ENCODE data around the gene MTERF4. TPM values are rescaled to one million over a fixed set of nuclear protein-coding genes. Genes with fewer than 3 reads are reported as not detected.

Gene MTERF4
- total RNA-seq, 1 donor = 30.0 TPM

DNA sequence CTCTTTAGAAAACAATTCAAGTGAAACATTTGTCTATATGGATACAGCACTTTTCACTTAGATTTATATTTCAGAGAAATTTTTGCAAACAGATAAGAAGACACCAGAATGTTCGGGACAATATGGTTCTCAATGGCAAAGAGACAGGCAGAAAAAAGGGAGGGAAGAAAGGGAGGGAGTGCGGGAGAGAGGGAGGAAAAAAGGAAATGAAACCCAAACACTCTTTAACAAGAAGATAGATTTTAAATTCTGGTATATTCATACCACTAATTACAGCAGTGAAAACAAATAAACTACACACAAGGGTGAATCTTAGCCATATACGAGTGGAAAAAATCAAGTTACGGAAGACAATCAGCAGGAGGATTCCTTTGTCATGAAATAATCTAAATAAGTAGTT, 44.2 kb upstream of the MTERF4 start:
- Histone ChIP-seq H3K27me3 (ENCODE audit: insufficient read depth, low read length) (no peaks in the 10 kb centered on the region), H3K27ac (ENCODE audit: low read depth, low read length) (no peak overlapping the region), H3K9me3 (ENCODE audit: low read depth, low read length) (no peaks in the 10 kb centered on the region), H2AFZ (ENCODE audit: low read length) (no peak overlapping the region), H3K79me2 (ENCODE audit: insufficient read depth, low read length) (peaks cover 37% of the 10 kb centered on the region), H3K4me3 (ENCODE audit: insufficient read depth, low read length) (no peak overlapping the region), H4K20me1 (ENCODE audit: insufficient read depth, low read length) (no peaks in the 10 kb centered on the region), H3K4me2 (ENCODE audit: insufficient read depth, low read length) (no peak overlapping the region), H3K4me1 (ENCODE audit: insufficient read depth, low read length) (peaks cover 10% of the 10 kb centered on the region), H3K36me3 (ENCODE audit: insufficient read depth, low read length) (no peaks in the 10 kb centered on the region)
- TF ChIP-seq, protein P1, sequence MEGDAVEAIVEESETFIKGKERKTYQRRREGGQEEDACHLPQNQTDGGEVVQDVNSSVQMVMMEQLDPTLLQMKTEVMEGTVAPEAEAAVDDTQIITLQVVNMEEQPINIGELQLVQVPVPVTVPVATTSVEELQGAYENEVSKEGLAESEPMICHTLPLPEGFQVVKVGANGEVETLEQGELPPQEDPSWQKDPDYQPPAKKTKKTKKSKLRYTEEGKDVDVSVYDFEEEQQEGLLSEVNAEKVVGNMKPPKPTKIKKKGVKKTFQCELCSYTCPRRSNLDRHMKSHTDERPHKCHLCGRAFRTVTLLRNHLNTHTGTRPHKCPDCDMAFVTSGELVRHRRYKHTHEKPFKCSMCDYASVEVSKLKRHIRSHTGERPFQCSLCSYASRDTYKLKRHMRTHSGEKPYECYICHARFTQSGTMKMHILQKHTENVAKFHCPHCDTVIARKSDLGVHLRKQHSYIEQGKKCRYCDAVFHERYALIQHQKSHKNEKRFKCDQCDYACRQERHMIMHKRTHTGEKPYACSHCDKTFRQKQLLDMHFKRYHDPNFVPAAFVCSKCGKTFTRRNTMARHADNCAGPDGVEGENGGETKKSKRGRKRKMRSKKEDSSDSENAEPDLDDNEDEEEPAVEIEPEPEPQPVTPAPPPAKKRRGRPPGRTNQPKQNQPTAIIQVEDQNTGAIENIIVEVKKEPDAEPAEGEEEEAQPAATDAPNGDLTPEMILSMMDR (IDR thresholded peaks at IDR 0.05; ENCODE audit: extremely low read depth, low read depth, low read length) = no peak
- no peak for DNase-seq (ENCODE audit: insufficient read length, low spot score, missing footprints)

- TF ChIP-seq, protein P1 (IDR thresholded peaks at IDR 0.05; ENCODE audit: extremely low read depth, low read depth, low read length) = no peak
- Histone ChIP-seq H3K4me2 (ENCODE audit: insufficient read depth, low read length) (no peak overlapping the region), H3K79me2 (ENCODE audit: insufficient read depth, low read length) (peaks cover 17% of the 10 kb centered on the region), H3K27me3 (ENCODE audit: insufficient read depth, low read length) (no peaks in the 10 kb centered on the region), H3K27ac (ENCODE audit: low read depth, low read length) (no peak overlapping the region), H4K20me1 (ENCODE audit: insufficient read depth, low read length) (no peaks in the 10 kb centered on the region), H2AFZ (ENCODE audit: low read length) (no peak overlapping the region), H3K4me1 (ENCODE audit: insufficient read depth, low read length) (no peaks in the 10 kb centered on the region), H3K36me3 (ENCODE audit: insufficient read depth, low read length) (no peaks in the 10 kb centered on the region), H3K9me3 (ENCODE audit: low read depth, low read length) (no peaks in the 10 kb centered on the region), H3K4me3 (ENCODE audit: insufficient read depth, low read length) (no peak overlapping the region)
- DNase-seq (ENCODE audit: insufficient read length, low spot score, missing footprints) = no peak
Measured at GRCh38 chr2:241142593-241142992, 40.5 kb upstream of the MTERF4 start.

DNA sequence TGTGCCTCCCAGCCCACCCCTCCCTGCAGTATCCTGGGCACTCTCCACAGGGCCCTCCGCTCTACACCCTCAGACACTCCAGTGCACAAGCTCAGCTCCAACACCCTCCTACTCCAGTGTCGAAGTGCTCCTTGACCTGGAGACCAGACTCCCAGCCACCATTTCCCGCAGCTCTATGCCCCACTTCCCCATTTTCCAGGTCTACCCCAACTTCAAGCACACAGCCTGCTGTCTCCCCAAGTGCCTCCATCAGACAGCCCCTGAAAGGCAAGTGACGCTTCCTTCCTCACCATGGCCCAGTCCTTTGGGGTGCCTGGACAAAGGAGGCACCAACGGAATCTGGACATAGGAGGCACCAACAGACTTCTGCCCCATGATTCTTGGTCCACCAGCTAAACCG, 40.0 kb upstream of the MTERF4 start:
- H3K4me3 ChIP-seq (ENCODE audit: insufficient read depth, low read length) = no peak overlapping the region
- H3K36me3 ChIP-seq (ENCODE audit: insufficient read depth, low read length) = no peaks in the 10 kb centered on the region
- no peaks in the 10 kb centered on the region for H3K9me3 ChIP-seq (ENCODE audit: low read depth, low read length)
- H3K79me2 ChIP-seq (ENCODE audit: insufficient read depth, low read length) = peaks cover 17% of the 10 kb centered on the region
- H3K27me3 ChIP-seq (ENCODE audit: insufficient read depth, low read length) = no peaks in the 10 kb centered on the region
- no peak overlapping the region for H3K27ac ChIP-seq (ENCODE audit: low read depth, low read length)
- no peaks in the 10 kb centered on the region for H3K4me1 ChIP-seq (ENCODE audit: insufficient read depth, low read length)
- no peak overlapping the region for H2AFZ ChIP-seq (ENCODE audit: low read length)
- H4K20me1 ChIP-seq (ENCODE audit: insufficient read depth, low read length) = no peaks in the 10 kb centered on the region
- no peak overlapping the region for H3K4me2 ChIP-seq (ENCODE audit: insufficient read depth, low read length)
- TF ChIP-seq, protein P1 (IDR thresholded peaks at IDR 0.05; ENCODE audit: extremely low read depth, low read depth, low read length) = no peak
- no peak for DNase-seq (ENCODE audit: insufficient read length, low spot score, missing footprints)

DNA sequence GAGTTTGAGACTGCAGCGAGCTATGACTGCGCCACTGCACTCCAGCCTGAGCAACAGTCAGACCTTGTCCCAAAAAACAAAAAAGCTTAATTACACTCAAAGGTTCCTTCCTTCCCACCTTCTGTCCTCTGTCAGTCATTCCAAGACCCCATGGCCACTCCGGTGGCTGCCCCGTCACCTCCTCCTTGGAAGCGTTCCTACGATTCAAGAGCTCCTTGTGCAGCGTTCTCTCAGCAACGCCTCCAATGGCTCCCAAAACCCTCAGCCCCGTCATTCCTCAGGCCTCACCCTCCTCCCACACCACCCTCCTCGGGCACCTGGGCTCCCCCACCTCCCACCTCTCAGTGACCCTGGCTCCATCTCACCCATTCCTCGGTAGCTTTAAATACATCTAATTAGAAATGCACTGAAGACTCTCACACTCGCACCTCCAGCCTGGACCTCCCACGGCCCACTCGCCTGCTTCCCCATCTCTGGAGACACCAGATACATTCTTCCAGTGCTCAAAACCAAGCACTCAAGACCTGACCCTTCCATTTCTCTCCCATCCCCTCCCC, 39.2 kb upstream of the MTERF4 start:
- Histone ChIP-seq H3K27me3 (ENCODE audit: insufficient read depth, low read length) (no peaks in the 10 kb centered on the region), H3K27ac (ENCODE audit: low read depth, low read length) (no peak overlapping the region), H3K4me2 (ENCODE audit: insufficient read depth, low read length) (no peak overlapping the region), H3K4me1 (ENCODE audit: insufficient read depth, low read length) (no peaks in the 10 kb centered on the region), H3K79me2 (ENCODE audit: insufficient read depth, low read length) (peaks cover 10% of the 10 kb centered on the region), H3K4me3 (ENCODE audit: insufficient read depth, low read length) (no peak overlapping the region), H3K9me3 (ENCODE audit: low read depth, low read length) (no peaks in the 10 kb centered on the region), H3K36me3 (ENCODE audit: insufficient read depth, low read length) (no peaks in the 10 kb centered on the region), H2AFZ (ENCODE audit: low read length) (no peak overlapping the region), H4K20me1 (ENCODE audit: insufficient read depth, low read length) (no peaks in the 10 kb centered on the region)
- DNase-seq (ENCODE audit: insufficient read length, low spot score, missing footprints) = no peak
- TF ChIP-seq, protein P1 (IDR thresholded peaks at IDR 0.05; ENCODE audit: extremely low read depth, low read depth, low read length) = no peak
